ENCODE data around the gene SEL1L3.

SEL1L3 gene

DNA sequence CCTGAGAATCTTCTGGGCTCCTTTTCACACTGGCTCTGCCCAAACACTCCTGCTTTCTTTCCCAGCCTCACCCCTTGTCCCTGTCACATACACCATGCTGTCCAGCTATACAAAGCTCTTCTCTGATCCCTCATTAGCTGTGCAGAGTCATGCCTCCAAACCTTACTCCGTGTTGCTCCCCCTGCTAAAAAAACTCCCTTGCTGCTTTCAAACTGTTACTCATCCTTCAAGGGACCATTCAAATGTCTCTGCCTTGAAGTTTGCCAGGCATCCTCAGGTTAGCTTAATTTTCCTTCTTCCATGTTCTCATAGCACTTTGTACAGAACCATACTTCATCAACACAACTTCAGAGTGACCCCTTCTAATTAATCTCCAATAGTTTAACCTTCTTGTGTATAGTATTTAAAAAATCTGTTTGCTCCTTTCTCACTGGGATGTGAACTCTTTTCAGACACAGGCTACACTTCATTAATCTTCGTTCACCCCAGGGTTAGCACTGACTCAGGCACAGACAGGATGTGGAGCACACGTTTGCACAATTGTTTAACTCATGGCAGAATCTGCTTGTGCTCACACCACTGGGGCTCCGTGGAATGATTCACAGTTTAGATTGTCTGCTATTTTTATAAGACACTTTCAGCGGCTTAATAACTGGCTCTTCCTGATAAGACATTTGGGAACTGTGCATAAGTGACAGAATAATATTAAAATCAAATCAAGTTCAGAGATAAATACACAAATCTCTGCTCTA, 21.4 kb upstream of the SEL1L3 start:
- TF ChIP-seq ZFX (IDR thresholded peaks at IDR 0.05) = no peak
- TF ChIP-seq, protein P1, sequence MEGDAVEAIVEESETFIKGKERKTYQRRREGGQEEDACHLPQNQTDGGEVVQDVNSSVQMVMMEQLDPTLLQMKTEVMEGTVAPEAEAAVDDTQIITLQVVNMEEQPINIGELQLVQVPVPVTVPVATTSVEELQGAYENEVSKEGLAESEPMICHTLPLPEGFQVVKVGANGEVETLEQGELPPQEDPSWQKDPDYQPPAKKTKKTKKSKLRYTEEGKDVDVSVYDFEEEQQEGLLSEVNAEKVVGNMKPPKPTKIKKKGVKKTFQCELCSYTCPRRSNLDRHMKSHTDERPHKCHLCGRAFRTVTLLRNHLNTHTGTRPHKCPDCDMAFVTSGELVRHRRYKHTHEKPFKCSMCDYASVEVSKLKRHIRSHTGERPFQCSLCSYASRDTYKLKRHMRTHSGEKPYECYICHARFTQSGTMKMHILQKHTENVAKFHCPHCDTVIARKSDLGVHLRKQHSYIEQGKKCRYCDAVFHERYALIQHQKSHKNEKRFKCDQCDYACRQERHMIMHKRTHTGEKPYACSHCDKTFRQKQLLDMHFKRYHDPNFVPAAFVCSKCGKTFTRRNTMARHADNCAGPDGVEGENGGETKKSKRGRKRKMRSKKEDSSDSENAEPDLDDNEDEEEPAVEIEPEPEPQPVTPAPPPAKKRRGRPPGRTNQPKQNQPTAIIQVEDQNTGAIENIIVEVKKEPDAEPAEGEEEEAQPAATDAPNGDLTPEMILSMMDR (conservative IDR thresholded peaks at IDR 0.05) = no peak

GRCh38 chr4:25883565-25883964, 20.8 kb upstream of the SEL1L3 start:
- no peak overlapping the region for H3K27ac ChIP-seq
- no peak for TF ChIP-seq ZFX (IDR thresholded peaks at IDR 0.05)
- TF ChIP-seq, protein P1 (conservative IDR thresholded peaks at IDR 0.05) = no peak

More for the DNA sequence above, 21.4 kb upstream of the SEL1L3 start:
- H3K27ac ChIP-seq = no peak overlapping the region

GRCh38 chr4:25882226-25882625, 19.4 kb upstream of the SEL1L3 start:
- TF ChIP-seq ZFX (IDR thresholded peaks at IDR 0.05) = no peak
- TF ChIP-seq, protein P1 (conservative IDR thresholded peaks at IDR 0.05) = no peak
- no peak overlapping the region for H3K27ac ChIP-seq

DNA sequence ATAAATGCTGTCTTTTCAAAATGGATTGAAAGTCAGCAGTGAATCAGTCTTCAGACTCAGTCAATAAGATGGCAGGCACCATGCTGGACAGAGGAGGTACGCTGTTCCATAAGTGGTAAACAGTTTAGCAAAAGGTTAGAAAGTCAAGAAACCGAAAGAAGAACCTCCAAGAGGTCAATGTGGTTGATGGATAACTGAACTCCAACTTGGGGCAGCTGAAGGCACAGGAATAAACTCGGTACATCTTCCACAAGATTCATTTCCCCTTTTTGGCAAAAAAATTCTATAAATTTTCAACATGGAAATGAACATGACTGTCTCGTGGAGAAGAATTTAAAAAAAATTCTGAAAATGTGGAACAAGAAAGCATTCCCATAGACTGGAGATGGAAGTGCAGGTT, 18.4 kb upstream of the SEL1L3 start:
- TF ChIP-seq, protein P1 (conservative IDR thresholded peaks at IDR 0.05) = no peak
- TF ChIP-seq ZFX (IDR thresholded peaks at IDR 0.05) = no peak
- no peak overlapping the region for H3K27ac ChIP-seq

GRCh38 chr4:25879991-25880651, 17.3 kb upstream of the SEL1L3 start:
- TF ChIP-seq, protein P1 (conservative IDR thresholded peaks at IDR 0.05) = no peak

GRCh38 chr4:25879587-25879986, 16.8 kb upstream of the SEL1L3 start:
- no peak for TF ChIP-seq ZFX (IDR thresholded peaks at IDR 0.05)
- TF ChIP-seq, protein P1 (conservative IDR thresholded peaks at IDR 0.05) = no peak
- no peak overlapping the region for H3K27ac ChIP-seq

More at GRCh38 chr4:25879991-25880651, 17.3 kb upstream of the SEL1L3 start:
- no peak overlapping the region for H3K27ac ChIP-seq

- no peak for TF ChIP-seq ZFX (IDR thresholded peaks at IDR 0.05)
- TF ChIP-seq, protein P1 (conservative IDR thresholded peaks at IDR 0.05) = no peak
These were observed 16.4 kb upstream of the SEL1L3 start for GRCh38 chr4:25879091-25879584.

More at GRCh38 chr4:25879091-25879584, 16.4 kb upstream of the SEL1L3 start:
- H3K27ac ChIP-seq = no peak overlapping the region

Measured in C4-2B (cell line).